Prostate gland (tissue), 2 donors: ENCODE data around the gene ELP1. TPM values are rescaled to one million over a fixed set of nuclear protein-coding genes. Genes with fewer than 3 reads are reported as not detected.

Source experiments
- DNase-seq: peaks from one replicate; pipeline ENCODE4 v3.0.0-alpha.2; 2019; ENCODE audit warnings: low spot score
- H3K27ac ChIP-seq, 2 donors: fragments of 200-600 bp; sonication (generic); 2 replicates each; pipeline ENCODE4 v1.5.1; 2017 to 2019
- H3K27me3 ChIP-seq: fragments of 200-600 bp; sonication (generic); replicated peaks from 2 replicates; pipeline ENCODE4 v1.5.1; 2019; ENCODE audit not compliant: insufficient read depth
- H3K36me3 ChIP-seq, 2 donors: fragments of 200-600 bp; sonication (generic); 1 replicate in 1 of 2; 2 replicates in 1 of 2; pipeline versions ENCODE4 v1.5.1 to v1.8.1; 2017 to 2019
- H3K4me1 ChIP-seq: fragments of 200-600 bp; sonication (generic); replicated peaks from 2 replicates; pipeline ENCODE4 v1.5.1; 2019
- H3K4me3 ChIP-seq, 2 donors: fragments of 200-600 bp; sonication (generic); 2 replicates each; pipeline ENCODE4 v1.5.1; 2017 to 2019
- H3K9me3 ChIP-seq: fragments of 200-600 bp; sonication (generic); 2 replicates; pipeline ENCODE4 v1.5.1; 2017
- POLR2A ChIP-seq: fragments of 450-650 bp; IDR thresholded peaks from one replicate; pipeline ENCODE4 v1.6.1; 2016; ENCODE audit warnings: antibody characterized with exemption, mild to moderate bottlenecking
- POLR2AphosphoS5 ChIP-seq: sonication (generic); formaldehyde crosslinking; IDR thresholded peaks from one replicate; pipeline ENCODE4 v1.6.1; 2017; ENCODE audit warnings: antibody characterized with exemption
- WGBS: methylation state at CpG from one replicate; pipeline ENCODE4 v1.1.5; 2018; 5-methylcytosine and 5-hydroxymethylcytosine counted together
- intact Hi-C: fragments of 100-400 bp; cut with DNase I; formaldehyde crosslinking; loops from one replicate; pipeline ENCODE4 v1.14.2; 2022
- total RNA-seq, 2 donors: library from RNA; depleted of rRNA; stranded (reverse); fragments of >200 nt; gene quantifications; one replicate each; pipeline ENCODE4 v1.1.0, GENCODE V29; 2016
- TF ChIP-seq, protein P1 (sequence below), 4 experiments: fragments of 200-600 bp in 2 of 4; fragments of 450-650 bp in 2 of 4; sonication (generic) in 2 of 4; IDR thresholded peaks; 1 replicate in 3 of 4; 2 replicates in 1 of 4; pipeline ENCODE4 v1.5.1; 2016 to 2019; ENCODE audit warnings: antibody characterized with exemption in 4 of 4, mild to moderate bottlenecking in 2 of 4, moderate library complexity in 2 of 4

ELP1 gene
- total RNA-seq, 2 donors from 2014 or later: 18.4 to 30.3 TPM

DNA sequence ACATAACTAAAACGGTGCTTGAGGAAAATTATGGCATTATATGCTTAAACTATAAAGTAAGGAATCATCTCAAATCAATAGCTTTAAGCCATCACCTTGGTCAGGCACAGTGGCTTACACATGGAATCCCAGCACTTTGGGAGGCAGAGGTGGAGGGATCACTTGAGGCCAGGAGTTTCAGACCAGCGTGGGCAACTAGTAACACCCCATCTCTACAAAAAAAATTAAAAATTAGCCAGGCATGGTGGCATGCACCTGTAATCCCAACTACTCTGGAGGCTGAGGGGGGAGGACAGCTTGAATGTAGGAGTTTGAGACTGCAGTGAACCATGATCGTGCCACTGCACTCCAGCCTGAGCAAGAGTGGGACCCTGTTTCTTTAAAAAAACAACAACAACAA, 49.2 kb downstream of the ELP1 start:
- TF ChIP-seq POLR2AphosphoS5: no peak
- TF ChIP-seq POLR2A: no peak
- TF ChIP-seq, protein P1, sequence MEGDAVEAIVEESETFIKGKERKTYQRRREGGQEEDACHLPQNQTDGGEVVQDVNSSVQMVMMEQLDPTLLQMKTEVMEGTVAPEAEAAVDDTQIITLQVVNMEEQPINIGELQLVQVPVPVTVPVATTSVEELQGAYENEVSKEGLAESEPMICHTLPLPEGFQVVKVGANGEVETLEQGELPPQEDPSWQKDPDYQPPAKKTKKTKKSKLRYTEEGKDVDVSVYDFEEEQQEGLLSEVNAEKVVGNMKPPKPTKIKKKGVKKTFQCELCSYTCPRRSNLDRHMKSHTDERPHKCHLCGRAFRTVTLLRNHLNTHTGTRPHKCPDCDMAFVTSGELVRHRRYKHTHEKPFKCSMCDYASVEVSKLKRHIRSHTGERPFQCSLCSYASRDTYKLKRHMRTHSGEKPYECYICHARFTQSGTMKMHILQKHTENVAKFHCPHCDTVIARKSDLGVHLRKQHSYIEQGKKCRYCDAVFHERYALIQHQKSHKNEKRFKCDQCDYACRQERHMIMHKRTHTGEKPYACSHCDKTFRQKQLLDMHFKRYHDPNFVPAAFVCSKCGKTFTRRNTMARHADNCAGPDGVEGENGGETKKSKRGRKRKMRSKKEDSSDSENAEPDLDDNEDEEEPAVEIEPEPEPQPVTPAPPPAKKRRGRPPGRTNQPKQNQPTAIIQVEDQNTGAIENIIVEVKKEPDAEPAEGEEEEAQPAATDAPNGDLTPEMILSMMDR (IDR thresholded peaks at IDR 0.05): no peak
- H3K4me1 ChIP-seq: no peaks in the 10 kb centered on the region
- H3K27me3 ChIP-seq: no peaks in the 10 kb centered on the region
- intact Hi-C loops: no loop called here
- H3K36me3 ChIP-seq: no peaks in the 10 kb centered on the region
- no peak overlapping the region for H3K4me3 ChIP-seq
- no peak for DNase-seq
- H3K27ac ChIP-seq: no peak overlapping the region
- WGBS: 96% methylated on average over 3 of the region's 3 CpGs
- H3K9me3 ChIP-seq: no peaks in the 10 kb centered on the region

DNA sequence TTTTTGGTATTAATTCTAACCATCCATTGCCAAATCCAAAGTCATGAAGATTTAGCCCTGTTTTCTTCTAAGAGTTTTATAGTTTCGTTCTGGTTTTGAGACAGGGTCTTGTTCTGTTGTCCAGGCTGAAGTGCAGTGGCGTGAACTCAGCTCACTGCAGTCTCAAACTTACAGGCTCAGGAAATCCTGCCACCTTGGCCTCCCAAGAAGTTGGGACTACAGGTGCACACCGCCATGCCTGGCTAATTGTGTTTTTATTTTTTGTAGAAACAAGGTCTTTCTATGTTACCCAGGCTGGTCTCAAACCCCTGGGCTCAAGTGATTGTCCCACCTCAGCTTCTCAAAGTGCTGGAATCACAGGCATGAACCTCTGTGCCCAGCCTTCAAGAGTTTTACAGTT, 50.8 kb downstream of the ELP1 start:
- no peaks in the 10 kb centered on the region for H3K9me3 ChIP-seq
- intact Hi-C loops: no loop called here
- DNase-seq: no peak
- 94% methylated on average over 3 of the region's 3 CpGs for WGBS
- TF ChIP-seq, protein P1 (IDR thresholded peaks at IDR 0.05): no peak
- TF ChIP-seq POLR2AphosphoS5 (no peak), POLR2A (no peak)
- no peaks in the 10 kb centered on the region for H3K4me1 ChIP-seq
- H3K4me3 ChIP-seq: no peak overlapping the region
- no peaks in the 10 kb centered on the region for H3K27me3 ChIP-seq
- H3K27ac ChIP-seq: no peak overlapping the region
- H3K36me3 ChIP-seq: peaks cover 3% of the 10 kb centered on the region in 2 donors

DNA sequence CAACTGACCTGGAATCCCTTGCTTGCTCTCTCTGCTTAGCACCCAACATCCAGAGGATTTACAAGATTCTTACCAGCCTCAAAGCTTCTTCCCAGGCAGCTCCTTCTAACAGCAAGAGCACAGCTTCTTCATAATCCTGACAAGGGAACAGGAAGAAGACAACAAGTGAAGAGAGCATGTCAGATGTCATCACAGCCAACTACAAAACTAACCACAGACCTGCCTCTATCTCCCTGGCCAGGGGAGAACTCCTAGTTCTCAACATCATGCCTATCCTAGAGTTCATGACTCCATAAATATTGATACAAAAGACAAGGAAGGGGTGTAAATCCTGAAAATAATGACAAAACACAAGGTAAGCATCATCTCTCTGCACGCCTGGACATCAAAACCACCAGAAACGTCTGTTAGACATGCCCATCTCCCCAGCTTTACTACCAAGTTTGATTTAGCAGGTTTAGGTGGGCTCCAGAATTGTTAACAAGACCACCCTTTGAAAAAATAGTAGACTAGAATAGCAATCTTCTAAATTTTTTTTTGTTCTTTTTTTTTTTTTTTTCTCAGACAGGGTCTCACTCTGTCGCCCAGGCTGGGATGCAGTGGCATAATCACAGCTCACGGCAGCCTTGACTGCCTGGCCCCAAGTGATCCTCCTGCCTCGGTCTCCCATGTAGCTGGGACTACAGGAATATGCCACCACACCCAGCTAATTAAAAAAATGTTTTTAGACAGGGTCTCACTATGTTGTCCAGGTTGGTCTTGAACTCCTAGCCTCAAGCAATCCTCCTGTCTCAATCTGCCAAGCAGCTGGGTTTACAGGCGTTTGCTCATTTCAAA, 51.7 kb downstream of the ELP1 start:
- Histone ChIP-seq H3K27me3 (no peaks in the 10 kb centered on the region), H3K36me3 (peaks cover 3 to 4% of the 10 kb centered on the region in 2 donors), H3K9me3 (no peaks in the 10 kb centered on the region), H3K4me3 (no peak overlapping the region), H3K27ac (no peak overlapping the region), H3K4me1 (no peaks in the 10 kb centered on the region)
- TF ChIP-seq POLR2AphosphoS5 (no peak), POLR2A (no peak)
- TF ChIP-seq, protein P1 (IDR thresholded peaks at IDR 0.05): no peak
- DNase-seq: no peak
- intact Hi-C loops: no loop called here
- WGBS: over 99% methylated on average over 6 of the region's 6 CpGs

DNA sequence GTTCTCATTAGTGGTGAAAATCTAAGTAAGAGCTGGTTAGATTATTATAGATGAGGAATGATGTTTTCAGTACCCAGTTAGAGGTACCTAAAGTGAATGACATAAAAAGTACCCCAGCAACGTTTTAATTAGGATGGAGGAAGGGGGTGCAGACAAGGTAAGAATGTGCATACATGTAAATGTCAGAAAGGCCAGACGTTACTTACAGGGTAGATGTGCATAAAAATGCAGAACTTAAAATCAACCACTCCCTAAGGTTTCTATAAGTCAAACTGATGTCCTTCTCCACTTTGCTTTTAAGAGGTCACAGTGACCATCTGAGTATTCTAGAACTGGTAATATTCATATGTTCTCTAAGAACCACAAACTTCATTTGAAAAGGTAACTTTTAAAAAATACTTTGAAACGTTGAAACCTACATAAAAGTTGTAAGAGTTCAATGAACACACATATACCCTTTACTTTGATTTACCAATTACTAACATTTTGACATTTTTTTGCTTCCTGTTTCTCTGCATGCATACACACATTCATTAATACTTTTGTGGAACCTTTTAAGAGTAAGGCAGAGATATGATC, 53.1 kb downstream of the ELP1 start:
- Histone ChIP-seq H3K36me3 (peaks cover 3 to 4% of the 10 kb centered on the region in 2 donors), H3K4me1 (no peaks in the 10 kb centered on the region), H3K27me3 (no peaks in the 10 kb centered on the region), H3K27ac (no peak overlapping the region), H3K9me3 (no peaks in the 10 kb centered on the region), H3K4me3 (no peak overlapping the region)
- intact Hi-C loops: no loop called here
- no peak for DNase-seq
- TF ChIP-seq POLR2A: no peak
- TF ChIP-seq, protein P1 (IDR thresholded peaks at IDR 0.05): no peak
- no peak for TF ChIP-seq POLR2AphosphoS5
- WGBS: 77% methylated on average over 3 of the region's 3 CpGs

DNA sequence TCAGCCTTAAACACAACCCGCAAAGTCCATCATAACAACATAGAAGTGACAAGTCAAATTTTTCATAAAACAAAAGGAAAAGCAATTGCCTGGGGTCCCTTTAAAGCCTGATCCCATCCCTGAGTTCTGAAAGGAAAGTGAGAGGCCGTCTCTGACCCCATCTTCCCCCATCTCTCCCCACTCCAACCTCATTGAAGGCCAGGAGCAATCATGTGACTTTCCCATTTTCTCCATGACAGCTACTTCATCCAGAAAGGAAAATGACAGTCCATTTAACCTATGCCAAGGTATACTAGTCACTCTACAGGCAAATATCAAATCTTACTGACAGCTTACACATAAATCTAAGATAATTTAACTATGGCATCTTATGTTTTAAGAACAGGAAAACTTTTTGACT, 56.4 kb downstream of the ELP1 start:
- peaks cover 3 to 4% of the 10 kb centered on the region in 2 donors for H3K36me3 ChIP-seq
- no peak overlapping the region for H3K4me3 ChIP-seq
- no peak for DNase-seq
- WGBS: 96% methylated on average over 2 of the region's 2 CpGs
- no peaks in the 10 kb centered on the region for H3K9me3 ChIP-seq
- no peaks in the 10 kb centered on the region for H3K27me3 ChIP-seq
- H3K27ac ChIP-seq: no peak overlapping the region
- intact Hi-C loops: no loop called here
- H3K4me1 ChIP-seq: no peaks in the 10 kb centered on the region
- TF ChIP-seq, protein P1 (IDR thresholded peaks at IDR 0.05): no peak
- TF ChIP-seq POLR2AphosphoS5 (no peak), POLR2A (no peak)
